CD14-positive monocyte (primary cell): ENCODE results near the gene DNAJB4. TPM values are rescaled to one million over a fixed set of nuclear protein-coding genes. Genes with fewer than 3 reads are reported as not detected.

Experiments used
- DNase-seq, 3 donors: peaks; one replicate each; pipeline ENCODE4 v3.0.0-alpha.2; 2011 to 2022
- H2AFZ ChIP-seq: 2 replicates; pipeline ENCODE4 v1.6.0; 2012; ENCODE audit warnings: mild to moderate bottlenecking, low read depth, low read length, inconsistent platforms; ENCODE audit not compliant: insufficient read depth, poor library complexity, severe bottlenecking
- H3K27ac ChIP-seq, 2 donors: 1 replicate in 1 of 2; 2 replicates in 1 of 2; pipeline ENCODE4 v1.5.1; 2012 to 2013; ENCODE audit warnings: low read length in 2 of 2, control low read depth in 1 of 2, inconsistent platforms in 1 of 2, low read depth in 1 of 2, mild to moderate bottlenecking in 1 of 2
- H3K27me3 ChIP-seq, 2 donors: one replicate each; pipeline versions ENCODE4 v1.6.0 to v1.6.1; 2011 to 2013; ENCODE audit warnings: low read length in 2 of 2; ENCODE audit not compliant: control insufficient read depth in 2 of 2, insufficient read depth in 2 of 2
- H3K36me3 ChIP-seq, 2 donors: replicated peaks in 1 of 2; 1 replicate in 1 of 2; 2 replicates in 1 of 2; pipeline versions ENCODE4 v1.5.1 to v1.6.1; 2012 to 2013; ENCODE audit warnings: low read length in 2 of 2, control low read depth in 1 of 2, inconsistent platforms in 1 of 2, mild to moderate bottlenecking in 1 of 2; ENCODE audit not compliant: insufficient read depth in 2 of 2, control insufficient read depth in 1 of 2
- H3K4me1 ChIP-seq, 2 donors: 1 replicate in 1 of 2; 2 replicates in 1 of 2; pipeline versions ENCODE4 v1.5.1 to v1.6.1; 2012 to 2013; ENCODE audit warnings: low read length in 2 of 2, control low read depth in 1 of 2, inconsistent platforms in 1 of 2, mild to moderate bottlenecking in 1 of 2, moderate library complexity in 1 of 2; ENCODE audit not compliant: insufficient read depth in 2 of 2, control insufficient read depth in 1 of 2
- H3K4me2 ChIP-seq: replicated peaks from 2 replicates; pipeline ENCODE3; 2012; ENCODE audit warnings: low read length, moderate library complexity, mild to moderate bottlenecking; ENCODE audit not compliant: poor library complexity, severe bottlenecking; ENCODE audit errors: extremely low read depth
- H3K4me3 ChIP-seq, 3 experiments: fragments of 200-600 bp in 1 of 3; sonication (generic) in 1 of 3; replicated peaks in 1 of 3; 1 replicate in 2 of 3; 2 replicates in 1 of 3; pipeline ENCODE4 v1.5.1; 2011 to 2013; ENCODE audit warnings: low read length in 3 of 3, mild to moderate bottlenecking in 3 of 3, control low read depth in 2 of 3, low read depth in 2 of 3, inconsistent platforms in 1 of 3, moderate library complexity in 1 of 3
- H3K79me2 ChIP-seq: 2 replicates; pipeline ENCODE4 v1.6.0; 2012; ENCODE audit warnings: mild to moderate bottlenecking, control low read depth, inconsistent platforms, low read length, moderate library complexity; ENCODE audit not compliant: insufficient read depth
- H3K9ac ChIP-seq: 2 replicates; pipeline ENCODE4 v1.6.0; 2017; ENCODE audit warnings: low read length, mild to moderate bottlenecking; ENCODE audit not compliant: insufficient read depth, poor library complexity, severe bottlenecking
- H3K9me3 ChIP-seq, 2 donors: replicated peaks in 1 of 2; 1 replicate in 1 of 2; 2 replicates in 1 of 2; pipeline versions ENCODE4 v1.5.1 to v1.6.1; 2012 to 2013; ENCODE audit warnings: low read length in 2 of 2, control low read depth in 1 of 2; ENCODE audit not compliant: control insufficient read depth in 1 of 2, insufficient read depth in 1 of 2
- H4K20me1 ChIP-seq: 2 replicates; pipeline ENCODE4 v1.6.0; 2012; ENCODE audit warnings: mild to moderate bottlenecking, low read length, control low read depth, moderate library complexity; ENCODE audit not compliant: insufficient read depth
- H3K27ac Mint-ChIP-seq, 7 donors: one replicate each; pipeline ENCODE4 v1.8.0; 2020; ENCODE audit warnings: mild to moderate bottlenecking in 7 of 7, mixed read lengths in 7 of 7, moderate library complexity in 6 of 7, inconsistent platforms in 2 of 7
- H3K27me3 Mint-ChIP-seq, 3 donors: one replicate each; pipeline ENCODE4 v1.8.0; 2021 to 2022; ENCODE audit warnings: low read depth in 3 of 3, mild to moderate bottlenecking in 3 of 3, mixed read lengths in 3 of 3, moderate library complexity in 3 of 3, inconsistent platforms in 1 of 3
- H3K36me3 Mint-ChIP-seq, 2 donors: one replicate each; pipeline ENCODE4 v1.8.0; 2020; ENCODE audit warnings: mixed read lengths in 2 of 2, inconsistent platforms in 1 of 2, mild to moderate bottlenecking in 1 of 2
- H3K4me1 Mint-ChIP-seq: one replicate; pipeline ENCODE4 v1.8.0; 2020; ENCODE audit warnings: mild to moderate bottlenecking, mixed read lengths
- H3K4me3 Mint-ChIP-seq, 2 donors: one replicate each; pipeline ENCODE4 v1.8.0; 2020; ENCODE audit warnings: mild to moderate bottlenecking in 2 of 2, mixed read lengths in 2 of 2, moderate library complexity in 1 of 2
- H3K9me3 Mint-ChIP-seq, 7 donors: one replicate each; pipeline ENCODE4 v1.8.0; 2020 to 2022; ENCODE audit warnings: mixed read lengths in 7 of 7, mild to moderate bottlenecking in 6 of 7, moderate library complexity in 6 of 7, inconsistent platforms in 2 of 7
- WGBS: methylation state at CpG from one replicate; pipeline ENCODE4 v1.1.5; 2013; ENCODE audit warnings: missing lambda C conversion rate; ENCODE audit not compliant: insufficient coverage; 5-methylcytosine and 5-hydroxymethylcytosine counted together
- intact Hi-C, 2 donors: fragments of 100-400 bp; cut with micrococcal nuclease; formaldehyde crosslinking; loops; one replicate each; pipeline versions ENCODE4 v1.15.0 to v1.15.1; 2023
- polyA plus RNA-seq, 3 donors: library from polyadenylated mRNA; depleted of rRNA in 1 of 3; unstranded in 2 of 3; stranded (reverse) in 1 of 3; fragments of 300-500 nt in 2 of 3; fragments of >200 nt in 1 of 3; fragmentation: Illumina TruSeq in 2 of 3; gene quantifications; 1 replicate in 2 of 3; 2 replicates in 1 of 3; pipeline ENCODE4 v1.2.3, GENCODE V29; 2012 to 2021
- TF ChIP-seq, protein P1 (sequence below): fragments of 200-600 bp; IDR thresholded peaks from one replicate; pipeline ENCODE4 v1.8.0; 2022; ENCODE audit warnings: antibody characterized with exemption, mild to moderate bottlenecking

The DNAJB4 gene
- polyA plus RNA-seq, 3 donors, result 2.8 to 4.0 (median 3.6) TPM

- Mint-ChIP-seq H3K9me3 (peaks cover 0 to 13% (median 3%) of the 10 kb centered on the region in 7 donors), H3K27ac (no peak overlapping the region), H3K4me3 (no peak overlapping the region), H3K27me3 (peaks cover 35 to 50% (median 45%) of the 10 kb centered on the region in 3 donors), H3K4me1 (peaks cover 27% of the 10 kb centered on the region), H3K36me3 (peaks cover 3% of the 10 kb centered on the region in 2 donors)
- WGBS, result 90% methylated on average over 3 of the region's 3 CpGs
- H4K20me1 ChIP-seq, result no peaks in the 10 kb centered on the region
- peaks cover 44 to 46% of the 10 kb centered on the region in 2 donors for H3K27me3 ChIP-seq
- H3K9me3 ChIP-seq, result no peaks in the 10 kb centered on the region
- H3K9ac ChIP-seq, result no peak overlapping the region
- H3K4me2 ChIP-seq, result no peak overlapping the region
- no peaks in the 10 kb centered on the region for H3K36me3 ChIP-seq
- TF ChIP-seq, protein P1, sequence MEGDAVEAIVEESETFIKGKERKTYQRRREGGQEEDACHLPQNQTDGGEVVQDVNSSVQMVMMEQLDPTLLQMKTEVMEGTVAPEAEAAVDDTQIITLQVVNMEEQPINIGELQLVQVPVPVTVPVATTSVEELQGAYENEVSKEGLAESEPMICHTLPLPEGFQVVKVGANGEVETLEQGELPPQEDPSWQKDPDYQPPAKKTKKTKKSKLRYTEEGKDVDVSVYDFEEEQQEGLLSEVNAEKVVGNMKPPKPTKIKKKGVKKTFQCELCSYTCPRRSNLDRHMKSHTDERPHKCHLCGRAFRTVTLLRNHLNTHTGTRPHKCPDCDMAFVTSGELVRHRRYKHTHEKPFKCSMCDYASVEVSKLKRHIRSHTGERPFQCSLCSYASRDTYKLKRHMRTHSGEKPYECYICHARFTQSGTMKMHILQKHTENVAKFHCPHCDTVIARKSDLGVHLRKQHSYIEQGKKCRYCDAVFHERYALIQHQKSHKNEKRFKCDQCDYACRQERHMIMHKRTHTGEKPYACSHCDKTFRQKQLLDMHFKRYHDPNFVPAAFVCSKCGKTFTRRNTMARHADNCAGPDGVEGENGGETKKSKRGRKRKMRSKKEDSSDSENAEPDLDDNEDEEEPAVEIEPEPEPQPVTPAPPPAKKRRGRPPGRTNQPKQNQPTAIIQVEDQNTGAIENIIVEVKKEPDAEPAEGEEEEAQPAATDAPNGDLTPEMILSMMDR, result no peak
- H3K27ac ChIP-seq, result no peak overlapping the region
- no peaks in the 10 kb centered on the region for H3K79me2 ChIP-seq
- DNase-seq, result no peak
- intact Hi-C loops, result no loop called here
- peaks cover 9 to 16% of the 10 kb centered on the region in 2 donors for H3K4me1 ChIP-seq
- no peak overlapping the region for H2AFZ ChIP-seq
- no peak overlapping the region for H3K4me3 ChIP-seq
Measured at GRCh38 chr1:78043436-78043835, 38.7 kb downstream of the DNAJB4 start.

- H3K4me3 Mint-ChIP-seq, result peak overlapping the region; percentile 82 to 96
- Histone ChIP-seq H2AFZ (peak overlapping the region; percentile 71), H3K27me3 (peaks cover 44 to 47% of the 10 kb centered on the region in 2 donors), H3K4me2 (peak overlapping the region; percentile 71), H3K4me1 (peaks cover 9 to 16% of the 10 kb centered on the region in 2 donors), H3K4me3 (peak overlapping the region in 2 of 3 experiments; percentile 48 to 77), H4K20me1 (no peaks in the 10 kb centered on the region), H3K9ac (no peak overlapping the region), H3K9me3 (no peaks in the 10 kb centered on the region), H3K27ac (no peak overlapping the region), H3K36me3 (no peaks in the 10 kb centered on the region), H3K79me2 (no peaks in the 10 kb centered on the region)
- H3K27ac Mint-ChIP-seq, result no peak overlapping the region
- WGBS, result 44% methylated on average over 13 of the region's 14 CpGs
- no peak for DNase-seq
- peaks cover 37 to 56% (median 48%) of the 10 kb centered on the region in 3 donors for H3K27me3 Mint-ChIP-seq
- intact Hi-C loops, result no loop called here
- H3K4me1 Mint-ChIP-seq, result peaks cover 27% of the 10 kb centered on the region
- H3K36me3 Mint-ChIP-seq, result peaks cover 3% of the 10 kb centered on the region in 2 donors
- TF ChIP-seq, protein P1, result no peak
- peaks cover 0 to 13% (median 3%) of the 10 kb centered on the region in 7 donors for H3K9me3 Mint-ChIP-seq
Measured at GRCh38 chr1:78044796-78045562, 40.2 kb downstream of the DNAJB4 start.
